Activated CD4-positive, alpha-beta T cell treated with anti-CD3 and anti-CD28 coated beads for 36 hours (primary cell): ENCODE data around the gene YPEL3. TPM values are rescaled to one million over a fixed set of nuclear protein-coding genes. Genes with fewer than 3 reads are reported as not detected.

Source experiments
- total RNA-seq, 2 experiments: library from RNA; stranded (reverse); gene quantifications; one replicate each; pipeline ENCODE4 v1.2.3, GENCODE V29; 2021

The YPEL3 gene
- total RNA-seq, 2 experiments from 2014 or later: 17.4 to 19.1 TPM

Other genes with a start within 250 kb of the YPEL3 start
- gene CDIPT, start 233.0 kb downstream of the YPEL3 start, total RNA-seq: 10 to 100 TPM; 35.1 to 50.0 TPM
- gene SEZ6L2, start 196.7 kb downstream of the YPEL3 start, total RNA-seq: under 1 TPM; 0.27 to 0.42 TPM
- gene ASPHD1, start 195.7 kb downstream of the YPEL3 start, total RNA-seq: 1 to 10 TPM; 2.7 to 3.2 TPM
- 10 to 100 TPM; 30.4 to 33.4 TPM for gene KCTD13, start 170.0 kb downstream of the YPEL3 start, total RNA-seq
- 10 to 100 TPM; 34.6 to 42.5 TPM for gene TMEM219, start 134.1 kb downstream of the YPEL3 start, total RNA-seq
- 10 to 100 TPM; 24.1 to 24.4 TPM for gene TAOK2, start 122.3 kb downstream of the YPEL3 start, total RNA-seq
- gene HIRIP3, start 100.6 kb downstream of the YPEL3 start, total RNA-seq: 10 to 100 TPM; 25.1 to 36.8 TPM
- gene INO80E, start 100.0 kb downstream of the YPEL3 start, total RNA-seq: 100 to 1,000 TPM in 1 of 2 experiments, 10 to 100 TPM in 1; 80.1 to 106 TPM
- gene DOC2A, start 85.2 kb downstream of the YPEL3 start, total RNA-seq: 1 to 10 TPM in 1 of 2 experiments, under 1 TPM in 1; 0.69 to 1.3 TPM
- not detected for gene C16orf92, start 73.0 kb downstream of the YPEL3 start, total RNA-seq
- gene TLCD3B, start 64.9 kb downstream of the YPEL3 start, total RNA-seq: 1 to 10 TPM; 3.7 to 4.0 TPM
- gene ALDOA, start 30.5 kb downstream of the YPEL3 start, total RNA-seq: 1,000 to 10,000 TPM; 2,482 to 3,644 TPM
- gene PPP4C, start 20.2 kb downstream of the YPEL3 start, total RNA-seq: 100 to 1,000 TPM; 106 to 113 TPM
- 1 to 10 TPM; 2.7 to 3.0 TPM for gene TBX6, start 4.3 kb downstream of the YPEL3 start, total RNA-seq
- gene GDPD3, start 17.3 kb upstream of the YPEL3 start, total RNA-seq: 1 to 10 TPM; 6.1 to 7.0 TPM
- 10 to 100 TPM; 59.0 to 81.7 TPM for gene MAPK3, start 27.0 kb upstream of the YPEL3 start, total RNA-seq
- 1,000 to 10,000 TPM in 1 of 2 experiments, 100 to 1,000 TPM in 1; 997 to 1,175 TPM for gene CORO1A, start 87.4 kb upstream of the YPEL3 start, total RNA-seq
- gene BOLA2B, start 97.5 kb upstream of the YPEL3 start, total RNA-seq: 100 to 1,000 TPM; 188 to 190 TPM
- gene SLX1A, start 97.7 kb upstream of the YPEL3 start, total RNA-seq: 10 to 100 TPM; 24.4 to 99.3 TPM
- 10 to 100 TPM; 17.4 to 18.9 TPM for gene SULT1A3, start 103.0 kb upstream of the YPEL3 start, total RNA-seq
- 10 to 100 TPM; 10.5 to 11.3 TPM for gene NPIPB13, start 152.3 kb upstream of the YPEL3 start, total RNA-seq